Naive B cell (primary cell): ENCODE data around the gene SUCLG2. TPM values are rescaled to one million over a fixed set of nuclear protein-coding genes. Genes with fewer than 3 reads are reported as not detected.

Experiments used
- ATAC-seq, 2 donors: fragments of 150-1000 bp; cut with Tn5 transposase; 2 replicates each; pipeline ENCODE4 v1.10.0; 2021; ENCODE audit warnings: low read depth in 2 of 2, mild to moderate bottlenecking in 2 of 2, moderate library complexity in 2 of 2
- DNase-seq: peaks from one replicate; pipeline ENCODE4 v3.0.0; 2022
- H3K27ac Mint-ChIP-seq, 6 donors: one replicate each; pipeline ENCODE4 v1.8.0; 2020 to 2022; ENCODE audit warnings: mild to moderate bottlenecking in 6 of 6, mixed read lengths in 6 of 6, moderate library complexity in 5 of 6, inconsistent platforms in 2 of 6
- H3K27me3 Mint-ChIP-seq, 3 donors: one replicate each; pipeline ENCODE4 v1.8.0; 2021 to 2022; ENCODE audit warnings: mixed read lengths in 3 of 3, mild to moderate bottlenecking in 1 of 3
- H3K36me3 Mint-ChIP-seq, 2 donors: one replicate each; pipeline ENCODE4 v1.8.0; 2020 to 2022; ENCODE audit warnings: mixed read lengths in 2 of 2, inconsistent platforms in 1 of 2, mild to moderate bottlenecking in 1 of 2
- H3K4me1 Mint-ChIP-seq, 3 donors: one replicate each; pipeline ENCODE4 v1.8.0; 2020 to 2022; ENCODE audit warnings: mixed read lengths in 3 of 3, inconsistent platforms in 1 of 3, mild to moderate bottlenecking in 1 of 3, moderate library complexity in 1 of 3
- H3K4me3 Mint-ChIP-seq, 8 donors: one replicate each; pipeline ENCODE4 v1.8.0; 2020 to 2022; ENCODE audit warnings: mild to moderate bottlenecking in 8 of 8, mixed read lengths in 8 of 8, moderate library complexity in 8 of 8, inconsistent platforms in 2 of 8
- H3K9me3 Mint-ChIP-seq, 7 donors: one replicate each; pipeline ENCODE4 v1.8.0; 2020 to 2022; ENCODE audit warnings: mixed read lengths in 7 of 7, mild to moderate bottlenecking in 5 of 7, inconsistent platforms in 2 of 7, moderate library complexity in 1 of 7
- polyA plus RNA-seq, 6 donors: library from polyadenylated mRNA; unstranded; fragments of 300-500 nt; fragmentation: Illumina TruSeq; gene quantifications; one replicate each; pipeline ENCODE4 v1.2.3, GENCODE V29; 2021; ENCODE audit warnings: low read depth in 6 of 6

The SUCLG2 gene
- 10 to 100 TPM; 49.5 to 94.4 (median 57.9) TPM for polyA plus RNA-seq

- DNase-seq (peak; percentile 72), ATAC-seq (peak; percentile 74)
- Mint-ChIP-seq H3K4me1 (peaks cover 41 to 75% (median 62%) of the 10 kb centered on the region in 3 donors), H3K4me3 (peak within 1 kb of the TSS; percentile 77 to 95 (median 92)), H3K36me3 (peaks cover 0 to 4% of the 10 kb centered on the region in 2 donors), H3K27me3 (no peaks in the 10 kb centered on the region), H3K27ac (peak within 1 kb of the TSS; percentile 42 to 97 (median 84)), H3K9me3 (peaks cover 0 to 2% (median 0%) of the 10 kb centered on the region in 7 donors)
Observed at GRCh38 chr3:67654099-67654843, at the start of gene SUCLG2. TSS of gene SUCLG2 (minus strand) at chr3:67654612. CDS start at chr3:67654586, 26 bp downstream.

GRCh38 chr3:67700596-67700995 lies 46.2 kb upstream of the SUCLG2 start:
- H3K27ac Mint-ChIP-seq = no peak overlapping the region
- peaks cover 6 to 13% (median 12%) of the 10 kb centered on the region in 3 donors for H3K4me1 Mint-ChIP-seq
- peaks cover 0 to 17% (median 0%) of the 10 kb centered on the region in 3 donors for H3K27me3 Mint-ChIP-seq
- H3K9me3 Mint-ChIP-seq = no peaks in the 10 kb centered on the region
- H3K36me3 Mint-ChIP-seq = no peaks in the 10 kb centered on the region
- DNase-seq = no peak
- no peak overlapping the region for H3K4me3 Mint-ChIP-seq
- ATAC-seq = no peak

GRCh38 chr3:67699882-67700281 lies 45.5 kb upstream of the SUCLG2 start:
- Mint-ChIP-seq H3K4me3 (no peak overlapping the region), H3K27ac (no peak overlapping the region), H3K9me3 (no peaks in the 10 kb centered on the region), H3K36me3 (no peaks in the 10 kb centered on the region), H3K27me3 (peaks cover 0 to 17% (median 0%) of the 10 kb centered on the region in 3 donors), H3K4me1 (peaks cover 6 to 9% (median 7%) of the 10 kb centered on the region in 3 donors)
- DNase-seq (no peak), ATAC-seq (no peak)

- DNase-seq (no peak), ATAC-seq (no peak)
- Mint-ChIP-seq H3K4me3 (no peak overlapping the region), H3K4me1 (peaks cover 14 to 24% (median 22%) of the 10 kb centered on the region in 3 donors), H3K27me3 (peaks cover 0 to 4% (median under 1%) of the 10 kb centered on the region in 3 donors), H3K27ac (no peak overlapping the region), H3K9me3 (peaks cover 0 to 3% (median 2%) of the 10 kb centered on the region in 7 donors), H3K36me3 (peaks cover 0 to 8% of the 10 kb centered on the region in 2 donors)
Observed at GRCh38 chr3:67692621-67693020, 38.2 kb upstream of the SUCLG2 start.

- Mint-ChIP-seq H3K9me3 (peaks cover 0 to 3% (median 2%) of the 10 kb centered on the region in 7 donors), H3K4me1 (peaks cover 14 to 25% (median 22%) of the 10 kb centered on the region in 3 donors), H3K36me3 (peaks cover 0 to 8% of the 10 kb centered on the region in 2 donors), H3K27ac (no peak overlapping the region), H3K27me3 (peaks cover 0 to 4% (median 0%) of the 10 kb centered on the region in 3 donors), H3K4me3 (no peak overlapping the region)
- no peak for ATAC-seq
- no peak for DNase-seq
Observed at GRCh38 chr3:67691926-67692325, 37.5 kb upstream of the SUCLG2 start.

- H3K4me3 Mint-ChIP-seq = peak overlapping the region in 1 of 8 donors; percentile 32
- ATAC-seq (peak; percentile 81 to 89), DNase-seq (peak; percentile 18)
- H3K9me3 Mint-ChIP-seq = peaks cover 0 to 3% (median 2%) of the 10 kb centered on the region in 7 donors
- peaks cover 18 to 31% (median 26%) of the 10 kb centered on the region in 3 donors for H3K4me1 Mint-ChIP-seq
- H3K27me3 Mint-ChIP-seq = peaks cover 0 to 4% (median 0%) of the 10 kb centered on the region in 3 donors
- peak overlapping the region in 2 of 6 donors; percentile 24 to 31 for H3K27ac Mint-ChIP-seq
- H3K36me3 Mint-ChIP-seq = peaks cover 0 to 8% of the 10 kb centered on the region in 2 donors
Observed at GRCh38 chr3:67691207-67691606, 36.8 kb upstream of the SUCLG2 start.

- DNase-seq (no peak), ATAC-seq (no peak)
- no peak overlapping the region for H3K4me3 Mint-ChIP-seq
- peaks cover 0 to 8% of the 10 kb centered on the region in 2 donors for H3K36me3 Mint-ChIP-seq
- H3K9me3 Mint-ChIP-seq = peaks cover 0 to 3% (median 2%) of the 10 kb centered on the region in 7 donors
- H3K4me1 Mint-ChIP-seq = peaks cover 28 to 41% (median 36%) of the 10 kb centered on the region in 3 donors
- H3K27ac Mint-ChIP-seq = peak overlapping the region in 1 of 6 donors; percentile 50
- H3K27me3 Mint-ChIP-seq = peaks cover 0 to 4% (median 0%) of the 10 kb centered on the region in 3 donors
Observed at GRCh38 chr3:67689806-67690205, 35.4 kb upstream of the SUCLG2 start.

GRCh38 chr3:67688231-67688630 lies 33.8 kb upstream of the SUCLG2 start:
- DNase-seq (no peak), ATAC-seq (no peak)
- Mint-ChIP-seq H3K27ac (no peak overlapping the region), H3K36me3 (peaks cover 0 to 3% of the 10 kb centered on the region in 2 donors), H3K9me3 (peaks cover 0 to 3% (median 0%) of the 10 kb centered on the region in 7 donors), H3K4me3 (no peak overlapping the region), H3K4me1 (peaks cover 40 to 56% (median 50%) of the 10 kb centered on the region in 3 donors), H3K27me3 (no peaks in the 10 kb centered on the region)

- DNase-seq (peak; percentile 19), ATAC-seq (peak; percentile 47 to 56)
- Mint-ChIP-seq H3K9me3 (peaks cover 0 to 3% (median 0%) of the 10 kb centered on the region in 7 donors), H3K4me3 (peak overlapping the region; percentile 7 to 79 (median 66)), H3K27me3 (no peaks in the 10 kb centered on the region), H3K27ac (peak overlapping the region; percentile 43 to 97 (median 92)), H3K4me1 (peaks cover 38 to 47% (median 39%) of the 10 kb centered on the region in 3 donors), H3K36me3 (no peaks in the 10 kb centered on the region)
Observed at GRCh38 chr3:67686069-67686468, 31.7 kb upstream of the SUCLG2 start.

GRCh38 chr3:67685499-67685898 lies 31.1 kb upstream of the SUCLG2 start:
- H3K4me3 Mint-ChIP-seq = peak overlapping the region; percentile 7 to 79 (median 66)
- H3K4me1 Mint-ChIP-seq = peaks cover 33 to 42% (median 34%) of the 10 kb centered on the region in 3 donors
- H3K9me3 Mint-ChIP-seq = peaks cover 0 to 3% (median 0%) of the 10 kb centered on the region in 7 donors
- DNase-seq (peak; percentile 64), ATAC-seq (peak; percentile 93 to 97)
- H3K36me3 Mint-ChIP-seq = no peaks in the 10 kb centered on the region
- H3K27ac Mint-ChIP-seq = peak overlapping the region; percentile 43 to 97 (median 92)
- no peaks in the 10 kb centered on the region for H3K27me3 Mint-ChIP-seq

GRCh38 chr3:67684211-67684610 lies 29.8 kb upstream of the SUCLG2 start:
- Mint-ChIP-seq H3K4me1 (peaks cover 31 to 48% (median 42%) of the 10 kb centered on the region in 3 donors), H3K9me3 (no peaks in the 10 kb centered on the region), H3K4me3 (peak overlapping the region in 3 of 8 donors; percentile 40 to 68 (median 49)), H3K27me3 (no peaks in the 10 kb centered on the region), H3K36me3 (no peaks in the 10 kb centered on the region), H3K27ac (peak overlapping the region; percentile 10 to 88 (median 45))
- ATAC-seq (no peak), DNase-seq (no peak)

GRCh38 chr3:67683522-67683921 lies 29.1 kb upstream of the SUCLG2 start:
- DNase-seq (no peak), ATAC-seq (no peak)
- no peaks in the 10 kb centered on the region for H3K36me3 Mint-ChIP-seq
- H3K4me3 Mint-ChIP-seq = peak overlapping the region in 4 of 8 donors; percentile 4 to 68 (median 32)
- H3K9me3 Mint-ChIP-seq = no peaks in the 10 kb centered on the region
- H3K27ac Mint-ChIP-seq = peak overlapping the region; percentile 9 to 82 (median 49)
- H3K27me3 Mint-ChIP-seq = no peaks in the 10 kb centered on the region
- H3K4me1 Mint-ChIP-seq = peaks cover 38 to 55% (median 48%) of the 10 kb centered on the region in 3 donors

- peak overlapping the region in 1 of 8 donors; percentile 2 for H3K4me3 Mint-ChIP-seq
- ATAC-seq (no peak), DNase-seq (no peak)
- H3K27ac Mint-ChIP-seq = peak overlapping the region in 4 of 6 donors; percentile 2 to 23 (median 10)
- H3K4me1 Mint-ChIP-seq = peaks cover 20 to 28% (median 27%) of the 10 kb centered on the region in 3 donors
- H3K9me3 Mint-ChIP-seq = peaks cover 0 to 6% (median 4%) of the 10 kb centered on the region in 7 donors
- H3K27me3 Mint-ChIP-seq = no peaks in the 10 kb centered on the region
- H3K36me3 Mint-ChIP-seq = peaks cover 8% of the 10 kb centered on the region in 2 donors
Observed at GRCh38 chr3:67678665-67679064, 24.3 kb upstream of the SUCLG2 start.
